Spleen (tissue), 11 donors: ENCODE data around the gene AKAP6. TPM values are rescaled to one million over a fixed set of nuclear protein-coding genes. Genes with fewer than 3 reads are reported as not detected.

Experiments
- DNase-seq: peaks from one replicate; pipeline ENCODE4 v3.0.0-alpha.2; 2020
- H3K27ac ChIP-seq, 8 donors: fragments of 200-600 bp; sonication (generic) in 7 of 8; 1 replicate in 4 of 8; 2 replicates in 4 of 8; pipeline versions ENCODE4 v1.5.0 to v1.8.0; 2016 to 2021; ENCODE audit warnings: inconsistent platforms in 4 of 8, mild to moderate bottlenecking in 4 of 8, moderate library complexity in 1 of 8
- H3K27me3 ChIP-seq, 7 donors: fragments of 200-600 bp; sonication (generic) in 6 of 7; replicated peaks in 1 of 7; 1 replicate in 4 of 7; 2 replicates in 3 of 7; pipeline versions ENCODE4 v1.5.0 to v1.8.0; 2016 to 2021; ENCODE audit warnings: inconsistent platforms in 3 of 7, mild to moderate bottlenecking in 1 of 7
- H3K36me3 ChIP-seq, 6 donors: fragments of 200-600 bp; sonication (generic) in 5 of 6; 1 replicate in 4 of 6; 2 replicates in 2 of 6; pipeline versions ENCODE4 v1.5.0 to v1.8.0; 2016 to 2021; ENCODE audit warnings: inconsistent platforms in 2 of 6
- H3K4me1 ChIP-seq, 6 donors: fragments of 200-600 bp; sonication (generic) in 5 of 6; 1 replicate in 3 of 6; 2 replicates in 3 of 6; pipeline versions ENCODE4 v1.5.0 to v1.8.0; 2016 to 2021; ENCODE audit warnings: inconsistent platforms in 3 of 6
- H3K4me3 ChIP-seq, 8 donors: fragments of 200-600 bp; sonication (generic) in 7 of 8; 1 replicate in 4 of 8; 2 replicates in 4 of 8; pipeline versions ENCODE4 v1.5.0 to v1.8.0; 2016 to 2021; ENCODE audit warnings: inconsistent platforms in 4 of 8, mild to moderate bottlenecking in 4 of 8, moderate library complexity in 2 of 8
- H3K9me3 ChIP-seq, 8 donors: fragments of 200-600 bp; sonication (generic) in 7 of 8; 1 replicate in 4 of 8; 2 replicates in 4 of 8; pipeline versions ENCODE4 v1.5.0 to v1.8.0; 2016 to 2021; ENCODE audit warnings: inconsistent platforms in 4 of 8
- CTCF ChIP-seq, 11 experiments: fragments of 200-600 bp in 7 of 11; fragments of 450-650 bp in 4 of 11; sonication (generic) in 4 of 11; IDR thresholded peaks in 8 of 11; conservative IDR thresholded peaks in 3 of 11; 1 replicate in 7 of 11; 2 replicates in 4 of 11; pipeline versions ENCODE4 v1.4.0 to v1.8.0; 2016 to 2021; ENCODE audit warnings: antibody characterized with exemption in 11 of 11, inconsistent platforms in 4 of 11, mild to moderate bottlenecking in 1 of 11
- POLR2A ChIP-seq, 3 donors: fragments of 450-650 bp; IDR thresholded peaks; one replicate each; pipeline ENCODE4 v1.5.1; 2017; ENCODE audit warnings: antibody characterized with exemption in 3 of 3, mild to moderate bottlenecking in 1 of 3
- POLR2AphosphoS5 ChIP-seq, 3 donors: sonication (generic); formaldehyde crosslinking; IDR thresholded peaks; one replicate each; pipeline ENCODE4 v1.5.1; 2017; ENCODE audit warnings: antibody characterized with exemption in 3 of 3
- WGBS, 5 donors: extraction: QIAGEN DNeasy Blood & Tissue Kit in 3 of 5; methylation state at CpG; one replicate each; pipeline versions ENCODE4 v1.1.5 to v1.1.7; 2013 to 2018; 5-methylcytosine and 5-hydroxymethylcytosine counted together
- intact Hi-C: fragments of 100-400 bp; cut with DNase I; formaldehyde crosslinking; loops from one replicate; pipeline ENCODE4 v1.15.0; 2023; ENCODE audit warnings: low total_unique reads
- polyA plus RNA-seq, 3 donors: library from polyadenylated mRNA; stranded (reverse); fragments of 200-250 nt; gene quantifications; one replicate each; pipeline ENCODE4 v1.2.1, GENCODE V29; 2013
- total RNA-seq, 7 donors: library from RNA; depleted of rRNA in 3 of 7; stranded (reverse); fragments of >200 nt in 3 of 7; fragmentation: NEBNext Ultra II Directional in 4 of 7; extraction: Animal tissue kit (Norgen Biotek cat#: 25700) in 4 of 7; gene quantifications; one replicate each; pipeline versions ENCODE4 v1.1.0 to v1.2.1, GENCODE V29; 2016 to 2021
- donor health status: healthy with polysubstance abuse.
- donor health status: DM: no; HTN: no; CAD: no; lungs with moderate emphysema.
- donor health status: DM: no; HTN: no; CAD: no.
- donor health status: Bipolar disorder and iron deficiency.
- donor health status: healthy.
- donor health status: DM: no; HTN: no; CAD: no.
- donor health status: DM: yes; HTN: yes; CAD: no.

The AKAP6 gene
- total and polyA plus RNA-seq, 10 donors: 0.20 to 12.1 (median 4.8) TPM

GRCh38 chr14:32633224-32633859 lies 304.2 kb downstream of the AKAP6 start:
- intact Hi-C loops: no loop called here
- Histone ChIP-seq H3K4me1 (no peaks in the 10 kb centered on the region), H3K4me3 (no peak overlapping the region), H3K27me3 (no peaks in the 10 kb centered on the region), H3K36me3 (no peaks in the 10 kb centered on the region), H3K27ac (no peak overlapping the region), H3K9me3 (no peaks in the 10 kb centered on the region)
- TF ChIP-seq POLR2A (IDR thresholded peaks at IDR 0.05) (no peak), CTCF (IDR thresholded peaks at IDR 0.05 in 8 of 11, conservative IDR thresholded peaks at IDR 0.05 in 3 of 11) (no peak), POLR2AphosphoS5 (IDR thresholded peaks at IDR 0.05) (no peak)
- WGBS, 5 donors: 86 to 97% (median 92%) methylated on average over 3 of the region's 3 CpGs
- DNase-seq: no peak

- TF ChIP-seq CTCF (IDR thresholded peaks at IDR 0.05 in 8 of 11, conservative IDR thresholded peaks at IDR 0.05 in 3 of 11): no peak
- TF ChIP-seq POLR2A (IDR thresholded peaks at IDR 0.05): no peak
- no peak for TF ChIP-seq POLR2AphosphoS5 (IDR thresholded peaks at IDR 0.05)
- H3K9me3 ChIP-seq: no peaks in the 10 kb centered on the region
- DNase-seq: no peak
- no peaks in the 10 kb centered on the region for H3K4me1 ChIP-seq
- H3K4me3 ChIP-seq: no peak overlapping the region
- H3K27ac ChIP-seq: no peak overlapping the region
- no peaks in the 10 kb centered on the region for H3K27me3 ChIP-seq
- intact Hi-C loops: no loop called here
- no peaks in the 10 kb centered on the region for H3K36me3 ChIP-seq
Measured at GRCh38 chr14:32633930-32634329, 304.8 kb downstream of the AKAP6 start.

GRCh38 chr14:32635061-32635719 lies 306.1 kb downstream of the AKAP6 start:
- H3K27ac ChIP-seq: peak overlapping the region in 2 of 8 donors; percentile 1 to 13

GRCh38 chr14:32637582-32637981 lies 308.5 kb downstream of the AKAP6 start:
- Histone ChIP-seq H3K9me3 (no peaks in the 10 kb centered on the region), H3K36me3 (no peaks in the 10 kb centered on the region), H3K27me3 (no peaks in the 10 kb centered on the region), H3K4me1 (no peaks in the 10 kb centered on the region), H3K27ac (no peak overlapping the region), H3K4me3 (no peak overlapping the region)
- TF ChIP-seq POLR2A (IDR thresholded peaks at IDR 0.05): no peak
- TF ChIP-seq POLR2AphosphoS5 (IDR thresholded peaks at IDR 0.05): no peak
- TF ChIP-seq CTCF (IDR thresholded peaks at IDR 0.05 in 8 of 11, conservative IDR thresholded peaks at IDR 0.05 in 3 of 11): no peak
- WGBS, 5 donors: 88 to 97% (median 94%) methylated on average over 2 of the region's 2 CpGs
- intact Hi-C loops: no loop called here
- DNase-seq: no peak

More at GRCh38 chr14:32635061-32635719, 306.1 kb downstream of the AKAP6 start:
- Histone ChIP-seq H3K4me3 (peak overlapping the region in 2 of 8 donors; percentile 13 to 33), H3K27me3 (no peaks in the 10 kb centered on the region), H3K9me3 (no peaks in the 10 kb centered on the region), H3K4me1 (no peaks in the 10 kb centered on the region), H3K36me3 (no peaks in the 10 kb centered on the region)
- DNase-seq: no peak
- no peak for TF ChIP-seq POLR2A (IDR thresholded peaks at IDR 0.05)
- intact Hi-C loops: no loop called here
- 16 to 42% (median 28%) methylated on average over 2 of the region's 2 CpGs for WGBS, 5 donors
